Activated naive CD4-positive, alpha-beta T cell treated with anti-CD3 and anti-CD28 coated beads for 36 hours (primary cell): Measurements from ENCODE around the gene SUPT20H. TPM values are rescaled to one million over a fixed set of nuclear protein-coding genes. Genes with fewer than 3 reads are reported as not detected.
"Not testable (repeated sequence)": the region's sequence is repeated elsewhere in the genome, so short reads cannot be mapped to it uniquely, and the experiment has no call there.

Experiments
- CTCF ChIA-PET: fragments of 350-600 bp; sonication (Branson Sonifier 250); formaldehyde crosslinking; loops from one replicate; lab custom pipeline; 2021; ENCODE audit warnings: antibody characterized with exemption; lab: Charles Lee
- DNase-seq: peaks from one replicate; pipeline ENCODE4 v3.0.0-alpha.2; 2020
- H3K27ac Mint-ChIP-seq: one replicate; pipeline ENCODE4 v1.8.0; 2021; ENCODE audit warnings: mild to moderate bottlenecking, mixed read lengths
- H3K27me3 Mint-ChIP-seq: one replicate; pipeline ENCODE4 v1.8.0; 2021; ENCODE audit warnings: low read depth, mixed read lengths
- H3K36me3 Mint-ChIP-seq: one replicate; pipeline ENCODE4 v1.8.0; 2021; ENCODE audit warnings: low read depth, mixed read lengths
- H3K4me1 Mint-ChIP-seq: one replicate; pipeline ENCODE4 v1.8.0; 2021; ENCODE audit warnings: low read depth, mixed read lengths
- H3K4me3 Mint-ChIP-seq: one replicate; pipeline ENCODE4 v1.8.0; 2021; ENCODE audit warnings: mild to moderate bottlenecking, moderate library complexity, mixed read lengths
- H3K9me3 Mint-ChIP-seq: one replicate; pipeline ENCODE4 v1.8.0; 2021; ENCODE audit warnings: mixed read lengths
- intact Hi-C: fragments of 100-400 bp; cut with micrococcal nuclease; formaldehyde crosslinking; loops from one replicate; pipeline ENCODE4 v1.15.1; 2023
- total RNA-seq, 2 experiments: library from RNA; stranded (reverse); gene quantifications; one replicate each; pipeline ENCODE4 v1.2.3, GENCODE V29; 2021

The SUPT20H gene
- total RNA-seq, 2 experiments from 2014 or later: 51.0 to 57.7 TPM

GRCh38 chr13:37068962-37069361 lies 9.5 kb upstream of the SUPT20H start:
- intact Hi-C loops: loop anchor here (1.0 to 2.0 kb wide), 3 partner anchors 70 to 649 kb away; partner anchors contain the start of gene ALG5
- no peak for DNase-seq
- no peaks in the 10 kb centered on the region for H3K4me1 Mint-ChIP-seq
- no peak overlapping the region for H3K27ac Mint-ChIP-seq
- CTCF ChIA-PET: interaction anchor here (0.6 kb wide), 1 partner anchor 28 kb away, joined by 4 read pairs; no protein-coding TSS in a partner anchor
- H3K27me3 Mint-ChIP-seq: peaks cover 2% of the 10 kb centered on the region
- H3K9me3 Mint-ChIP-seq: no peaks in the 10 kb centered on the region
- H3K36me3 Mint-ChIP-seq: no peaks in the 10 kb centered on the region
- no peak overlapping the region for H3K4me3 Mint-ChIP-seq

DNA sequence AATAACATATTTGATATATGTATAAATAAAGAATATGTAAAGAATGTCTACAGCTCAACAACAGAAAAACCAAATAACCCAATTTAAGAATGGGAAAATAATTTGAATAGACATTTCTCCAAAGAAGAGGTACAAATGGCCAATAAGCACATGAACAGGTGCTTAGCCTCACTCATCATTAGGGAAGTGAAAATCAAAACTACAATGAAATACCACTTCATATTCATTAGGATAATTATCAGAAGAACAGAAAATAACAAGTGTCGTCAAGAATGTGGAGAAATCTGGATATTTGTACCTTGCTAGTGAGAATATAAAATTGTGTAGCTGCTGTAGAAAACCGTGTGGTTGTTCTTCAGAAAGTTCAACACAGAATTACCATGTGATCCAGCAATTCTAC lies 8.4 kb upstream of the SUPT20H start:
- Mint-ChIP-seq H3K27me3 (peaks cover 2% of the 10 kb centered on the region), H3K4me1 (no peaks in the 10 kb centered on the region), H3K36me3 (no peaks in the 10 kb centered on the region), H3K4me3 (no peak overlapping the region), H3K9me3 (no peaks in the 10 kb centered on the region), H3K27ac (no peak overlapping the region)
- CTCF ChIA-PET: no interaction called here
- intact Hi-C loops: loop anchor here (2.0 kb wide), 2 partner anchors 69 to 209 kb away; partner anchors contain the start of gene ALG5
- DNase-seq: no peak

DNA sequence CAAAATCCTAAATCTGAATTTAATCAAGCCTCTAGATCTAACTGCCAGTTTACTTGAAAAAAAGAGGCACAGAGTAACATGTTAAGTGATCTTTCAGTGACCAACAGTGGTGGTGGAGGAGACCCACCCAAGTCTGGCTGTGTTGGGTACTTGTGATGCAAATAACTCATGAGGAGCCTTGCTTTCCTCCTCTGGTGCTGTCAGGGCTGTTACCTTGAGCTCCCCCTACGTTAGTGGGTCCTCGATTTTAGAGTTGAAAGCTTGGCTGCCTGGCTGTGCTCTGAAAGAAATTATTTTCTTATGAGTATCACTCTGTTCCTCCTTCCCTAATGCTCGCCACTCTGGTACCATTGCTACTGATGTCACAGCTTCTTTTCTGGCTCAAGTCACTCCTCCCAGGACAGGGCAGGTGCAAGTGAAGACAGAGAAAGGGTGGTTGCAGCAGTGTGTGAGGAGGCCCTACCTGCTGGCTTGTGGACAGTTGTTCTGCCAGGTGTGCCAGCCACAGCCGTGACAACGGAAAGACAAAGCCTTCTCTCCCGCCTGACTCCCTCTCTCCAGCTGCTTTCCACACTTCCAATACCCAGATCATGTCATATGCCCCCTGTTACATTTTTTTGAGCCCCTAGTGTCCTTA lies 6.5 kb upstream of the SUPT20H start:
- no peak for DNase-seq
- Mint-ChIP-seq H3K27ac (no peak overlapping the region), H3K4me1 (no peaks in the 10 kb centered on the region), H3K9me3 (no peaks in the 10 kb centered on the region), H3K36me3 (no peaks in the 10 kb centered on the region), H3K4me3 (no peak overlapping the region), H3K27me3 (peaks cover 2% of the 10 kb centered on the region)
- intact Hi-C loops: no loop called here
- CTCF ChIA-PET: interaction anchor here (0.6 kb wide), 1 partner anchor 27 kb away, joined by 3 read pairs; no protein-coding TSS in a partner anchor

DNA sequence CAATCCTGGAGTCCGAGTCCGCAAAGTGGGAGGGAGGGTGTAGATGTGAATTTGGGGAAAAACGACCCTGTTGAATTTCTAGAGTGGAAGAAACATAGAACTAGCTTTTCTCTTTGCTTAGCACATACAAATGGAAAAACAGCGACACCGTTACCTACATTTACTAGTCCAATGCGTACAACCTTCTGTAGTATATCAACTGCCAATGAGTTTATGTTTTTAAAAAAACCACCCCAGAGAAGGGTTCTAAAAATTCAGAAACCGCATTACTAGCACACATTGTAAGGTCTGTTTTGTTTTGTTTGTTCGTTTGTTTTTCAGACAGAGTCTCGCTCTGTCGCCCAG lies 332 bp upstream of the SUPT20H start:
- Mint-ChIP-seq H3K36me3 (peaks cover 16% of the 10 kb centered on the region), H3K9me3 (peaks cover 3% of the 10 kb centered on the region), H3K4me3 (peak overlapping the region; percentile 97), H3K4me1 (peaks cover 28% of the 10 kb centered on the region), H3K27me3 (peaks cover 1% of the 10 kb centered on the region), H3K27ac (peak overlapping the region; percentile 90)
- no peak for DNase-seq
- intact Hi-C loops: loop anchor here (1.0 to 2.0 kb wide), 5 partner anchors 60 to 1978 kb away; partner anchors contain the start of genes EXOSC8, NHLRC3, PROSER1 and RFXAP
- CTCF ChIA-PET: no interaction called here

DNA sequence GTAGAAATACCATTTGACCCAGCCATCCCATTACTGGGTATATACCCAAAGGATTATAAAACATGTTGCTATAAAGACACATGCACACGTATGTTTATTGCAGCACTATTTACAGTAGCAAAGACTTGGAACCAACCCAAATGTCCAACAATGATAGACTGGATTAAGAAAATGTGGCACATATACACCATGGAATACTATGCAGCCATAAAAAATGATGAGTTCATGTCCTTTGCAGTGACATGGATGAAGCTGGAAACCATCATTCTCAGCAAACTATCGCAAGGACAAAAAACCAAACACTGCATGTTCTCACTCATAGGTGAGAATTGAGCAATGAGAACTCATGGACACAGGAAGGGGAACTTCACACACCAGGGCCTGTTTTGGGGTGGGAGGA lies 3.3 kb downstream of the SUPT20H start:
- H3K27me3 Mint-ChIP-seq, CTCF ChIA-PET, H3K4me3 Mint-ChIP-seq, H3K9me3 Mint-ChIP-seq, intact Hi-C loops, H3K27ac Mint-ChIP-seq, DNase-seq: not testable (repeated sequence)
- Mint-ChIP-seq H3K36me3 (peaks cover 33% of the 10 kb centered on the region), H3K4me1 (peaks cover 56% of the 10 kb centered on the region)

- CTCF ChIA-PET, intact Hi-C loops: not testable (repeated sequence)
- peaks cover 30% of the 10 kb centered on the region for H3K36me3 Mint-ChIP-seq
These were observed 6.4 kb downstream of the SUPT20H start for GRCh38 chr13:37053111-37053510.

DNA sequence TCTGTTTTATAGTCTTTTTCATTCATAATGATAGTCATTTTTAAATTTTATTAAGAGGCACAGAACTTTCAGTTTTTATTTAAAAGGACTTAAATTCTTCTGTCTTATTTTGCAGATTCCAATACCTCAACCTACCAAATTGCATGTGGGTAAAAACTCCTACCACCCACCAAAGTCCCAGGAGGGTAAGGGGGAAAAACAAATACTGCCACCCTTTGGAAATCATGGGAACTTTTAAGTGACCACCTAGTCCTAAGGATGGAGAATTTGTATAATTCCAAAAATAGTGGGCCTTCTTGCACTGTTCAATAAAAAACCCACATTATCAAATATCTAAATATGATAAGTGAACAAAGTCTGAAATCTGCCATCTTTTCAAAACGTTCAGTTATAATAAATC lies 9.7 kb downstream of the SUPT20H start:
- no peak for DNase-seq
- Mint-ChIP-seq H3K9me3 (peaks cover 3% of the 10 kb centered on the region), H3K4me1 (peaks cover 37% of the 10 kb centered on the region), H3K27me3 (no peaks in the 10 kb centered on the region), H3K27ac (no peak overlapping the region), H3K36me3 (peaks cover 16% of the 10 kb centered on the region), H3K4me3 (no peak overlapping the region)
- intact Hi-C loops: no loop called here
- CTCF ChIA-PET: no interaction called here

More at GRCh38 chr13:37053111-37053510, 6.4 kb downstream of the SUPT20H start:
- not testable (repeated sequence) for H3K27me3 Mint-ChIP-seq, H3K27ac Mint-ChIP-seq, DNase-seq, H3K4me3 Mint-ChIP-seq, H3K9me3 Mint-ChIP-seq
- H3K4me1 Mint-ChIP-seq: peaks cover 50% of the 10 kb centered on the region

DNA sequence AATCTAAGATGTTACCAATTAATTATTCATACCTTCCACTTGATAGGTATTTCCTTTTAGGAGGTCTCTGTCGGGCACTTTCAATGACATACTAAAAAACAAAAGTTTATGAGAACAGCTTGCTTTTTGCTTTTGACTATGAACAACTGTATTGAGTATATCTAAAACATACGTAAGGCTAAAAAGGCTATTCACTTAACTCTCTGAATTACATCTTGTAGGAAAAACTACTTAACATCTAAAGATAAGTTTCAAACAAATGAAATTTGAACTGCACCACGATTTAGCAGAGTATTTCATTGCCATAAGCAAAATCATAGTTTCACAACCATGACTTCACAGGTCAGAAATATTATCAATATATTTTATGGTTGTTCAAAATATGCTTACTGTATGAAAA lies 11.6 kb downstream of the SUPT20H start:
- CTCF ChIA-PET: no interaction called here
- H3K36me3 Mint-ChIP-seq: peaks cover 12% of the 10 kb centered on the region

DNA sequence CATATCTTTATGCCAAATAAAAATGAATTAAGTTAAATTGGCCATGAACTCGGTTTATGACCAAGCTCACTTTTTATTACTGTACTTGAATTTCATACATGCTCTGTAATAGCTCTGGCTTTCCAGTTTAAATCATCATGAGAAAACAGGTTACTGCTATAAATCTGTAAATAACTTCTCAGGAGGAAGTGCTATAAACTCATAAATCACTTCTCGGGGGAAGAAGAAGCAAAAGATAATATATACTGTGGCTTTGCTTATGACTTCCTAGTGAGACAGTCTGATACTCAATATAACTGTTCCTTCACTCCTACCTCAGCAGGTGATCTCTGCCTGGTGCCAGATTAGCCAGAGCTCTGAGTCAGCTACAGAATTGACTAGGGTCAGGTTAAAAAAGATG lies 12.5 kb downstream of the SUPT20H start:
- no peaks in the 10 kb centered on the region for H3K27me3 Mint-ChIP-seq
- H3K4me1 Mint-ChIP-seq: peaks cover 15% of the 10 kb centered on the region
- intact Hi-C loops: loop anchor here (2.0 kb wide), 1 partner anchor 20 kb away; no protein-coding TSS in a partner anchor
- no peak overlapping the region for H3K27ac Mint-ChIP-seq
- H3K36me3 Mint-ChIP-seq: peaks cover 11% of the 10 kb centered on the region
- no peaks in the 10 kb centered on the region for H3K9me3 Mint-ChIP-seq
- CTCF ChIA-PET: interaction anchor here (0.6 kb wide), 1 partner anchor 1968 kb away, joined by 3 read pairs; no protein-coding TSS in a partner anchor
- DNase-seq: no peak
- no peak overlapping the region for H3K4me3 Mint-ChIP-seq

More for the DNA sequence above, 11.6 kb downstream of the SUPT20H start:
- intact Hi-C loops: loop anchor here (2.0 kb wide), 1 partner anchor 21 kb away; no protein-coding TSS in a partner anchor
- Mint-ChIP-seq H3K4me3 (no peak overlapping the region), H3K27ac (no peak overlapping the region), H3K27me3 (no peaks in the 10 kb centered on the region), H3K4me1 (peaks cover 23% of the 10 kb centered on the region), H3K9me3 (no peaks in the 10 kb centered on the region)
- DNase-seq: no peak

- H3K36me3 Mint-ChIP-seq: peaks cover 16% of the 10 kb centered on the region
- H3K9me3 Mint-ChIP-seq: no peaks in the 10 kb centered on the region
- intact Hi-C loops: loop anchor here (2.0 kb wide), 1 partner anchor 19 kb away; no protein-coding TSS in a partner anchor
- CTCF ChIA-PET: no interaction called here
- no peak for DNase-seq
- no peak overlapping the region for H3K4me3 Mint-ChIP-seq
- H3K4me1 Mint-ChIP-seq: peaks cover 7% of the 10 kb centered on the region
- no peaks in the 10 kb centered on the region for H3K27me3 Mint-ChIP-seq
- no peak overlapping the region for H3K27ac Mint-ChIP-seq
These were observed 13.4 kb downstream of the SUPT20H start for GRCh38 chr13:37046062-37046461.

DNA sequence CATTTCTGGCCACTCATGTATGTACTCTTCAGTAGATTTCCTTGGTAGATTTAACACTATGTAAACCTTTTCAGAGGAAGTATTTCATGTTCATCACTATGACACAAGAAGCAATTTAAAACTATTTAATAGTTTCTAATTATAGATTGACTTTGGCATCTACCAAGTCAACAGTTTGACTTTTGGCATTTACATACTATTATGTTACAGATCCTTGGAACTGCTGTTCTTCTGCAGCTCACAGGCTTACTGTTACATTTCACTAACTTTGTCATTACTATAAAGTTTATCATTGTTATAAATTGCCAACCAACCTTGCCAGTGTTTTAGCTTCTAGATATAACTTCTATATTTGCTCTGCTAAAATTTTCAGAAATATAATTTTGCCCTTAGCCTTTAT lies 18.7 kb downstream of the SUPT20H start:
- no peaks in the 10 kb centered on the region for H3K4me1 Mint-ChIP-seq
- H3K27me3 Mint-ChIP-seq: no peaks in the 10 kb centered on the region
- no peaks in the 10 kb centered on the region for H3K9me3 Mint-ChIP-seq
- no peak overlapping the region for H3K27ac Mint-ChIP-seq
- DNase-seq: no peak
- H3K4me3 Mint-ChIP-seq: no peak overlapping the region
- CTCF ChIA-PET: interaction anchor here (0.7 kb wide), 1 partner anchor 28 kb away, joined by 4 read pairs; no protein-coding TSS in a partner anchor
- intact Hi-C loops: no loop called here
- H3K36me3 Mint-ChIP-seq: peaks cover 28% of the 10 kb centered on the region

DNA sequence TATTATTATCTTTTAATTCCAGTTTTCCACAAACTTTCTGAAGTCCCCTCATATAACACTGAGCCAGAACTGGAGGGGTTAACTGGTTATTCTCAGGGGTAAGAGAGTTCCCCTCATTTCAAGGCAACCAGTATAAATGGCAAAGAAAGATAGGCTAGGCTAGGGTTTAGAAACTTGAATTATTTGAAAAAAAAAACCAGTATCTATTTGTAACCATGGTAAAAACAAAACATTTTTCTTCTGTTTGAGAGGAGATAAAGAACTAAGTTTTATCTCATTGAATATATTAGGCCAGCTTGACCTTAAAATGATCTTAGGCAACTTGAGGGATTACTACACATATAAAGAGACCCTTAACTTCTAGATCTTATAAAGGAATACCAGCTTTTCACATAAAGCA lies 19.6 kb downstream of the SUPT20H start:
- intact Hi-C loops: no loop called here
- H3K36me3 Mint-ChIP-seq: peaks cover 34% of the 10 kb centered on the region
- H3K4me3 Mint-ChIP-seq: no peak overlapping the region
- no peak overlapping the region for H3K27ac Mint-ChIP-seq
- H3K4me1 Mint-ChIP-seq: peaks cover 1% of the 10 kb centered on the region
- CTCF ChIA-PET: no interaction called here
- H3K27me3 Mint-ChIP-seq: no peaks in the 10 kb centered on the region
- no peak for DNase-seq
- H3K9me3 Mint-ChIP-seq: no peaks in the 10 kb centered on the region

DNA sequence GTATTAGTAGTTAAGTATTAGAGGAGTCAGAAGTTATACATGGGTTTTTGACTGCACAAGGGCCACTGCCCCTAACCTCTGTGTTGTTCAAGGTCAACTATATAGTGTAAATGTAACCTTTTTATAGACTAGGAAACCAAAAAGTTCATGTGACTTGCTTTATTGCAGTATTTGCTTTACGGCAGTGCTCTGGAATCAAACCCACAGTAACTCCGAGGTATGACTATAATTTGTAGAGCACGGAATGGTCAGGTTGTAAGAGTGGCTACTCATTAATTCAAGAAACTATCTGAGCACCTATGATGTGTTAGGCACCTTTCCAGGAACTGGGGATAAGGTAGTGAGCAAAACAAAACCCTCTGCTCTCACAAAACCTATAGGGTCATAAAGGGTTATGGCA lies 22.2 kb downstream of the SUPT20H start:
- no peak overlapping the region for H3K27ac Mint-ChIP-seq
- H3K4me3 Mint-ChIP-seq: no peak overlapping the region
- H3K36me3 Mint-ChIP-seq: peaks cover 36% of the 10 kb centered on the region
- intact Hi-C loops: no loop called here
- CTCF ChIA-PET: interaction anchor here (0.6 to 0.7 kb wide), 2 partner anchors 70 to 270 kb away, joined by 3 read pairs; no protein-coding TSS in a partner anchor
- no peak for DNase-seq
- no peaks in the 10 kb centered on the region for H3K27me3 Mint-ChIP-seq
- H3K4me1 Mint-ChIP-seq: peaks cover 6% of the 10 kb centered on the region
- H3K9me3 Mint-ChIP-seq: no peaks in the 10 kb centered on the region
